Activated CD4-positive, alpha-beta T cell treated with anti-CD3 and anti-CD28 coated beads, Interleukin-2, amount 50 U/mL, for 48 hours (primary cell): Measurements from ENCODE around the gene LYPD5.
"Not testable (repeated sequence)": the region's sequence is repeated elsewhere in the genome, so short reads cannot be mapped to it uniquely, and the experiment has no call there.

ENCODE experiments used
- DNase-seq, 2 experiments: peaks; one replicate each; pipeline ENCODE4 v3.0.0-alpha.2; 2020

Gene LYPD5

DNA sequence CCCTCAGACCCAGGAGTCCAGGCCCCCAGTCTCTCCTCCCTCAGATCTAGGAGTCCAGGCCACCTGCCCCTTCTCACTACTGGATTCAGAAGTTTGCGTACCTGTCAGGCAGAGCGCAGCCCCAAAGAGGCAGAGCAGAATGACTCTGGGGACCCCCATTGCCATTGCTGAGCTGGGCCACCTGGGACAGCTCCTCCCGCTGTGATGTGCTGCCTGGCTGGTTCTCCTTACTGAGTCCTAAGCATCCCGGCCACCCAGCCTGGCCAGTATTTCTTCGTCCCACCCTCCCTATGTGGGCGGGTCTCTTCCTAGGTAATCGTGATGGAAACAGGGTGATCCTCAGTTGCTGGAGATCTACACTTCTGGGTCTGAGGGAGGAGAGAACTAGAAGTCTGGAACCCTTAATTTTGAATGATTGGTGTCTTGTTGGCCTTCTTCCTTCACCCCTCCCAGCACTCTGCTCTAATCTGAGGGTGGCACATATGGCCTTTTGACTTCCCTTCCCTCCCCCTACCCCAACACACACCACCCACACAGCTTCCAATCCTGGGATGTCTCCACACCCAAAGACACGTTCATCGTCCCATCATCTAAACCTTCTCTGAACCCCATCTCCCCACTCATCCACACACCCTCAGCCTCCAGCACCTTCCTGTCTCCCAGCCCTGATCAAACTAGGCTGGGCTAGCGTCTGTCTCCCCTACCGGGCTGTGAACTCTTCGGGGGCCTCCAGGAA, at the start of gene LYPD5:
Gene LYPD5 (minus strand): TSS at position 232 of the 736 bp plus-strand sequence. CDS start 67 bp downstream, at position 165.
- DNase-seq: no peak

GRCh38 chr19:43848821-43849220, 46.6 kb upstream of the LYPD5 start:
- DNase-seq: no peak

DNA sequence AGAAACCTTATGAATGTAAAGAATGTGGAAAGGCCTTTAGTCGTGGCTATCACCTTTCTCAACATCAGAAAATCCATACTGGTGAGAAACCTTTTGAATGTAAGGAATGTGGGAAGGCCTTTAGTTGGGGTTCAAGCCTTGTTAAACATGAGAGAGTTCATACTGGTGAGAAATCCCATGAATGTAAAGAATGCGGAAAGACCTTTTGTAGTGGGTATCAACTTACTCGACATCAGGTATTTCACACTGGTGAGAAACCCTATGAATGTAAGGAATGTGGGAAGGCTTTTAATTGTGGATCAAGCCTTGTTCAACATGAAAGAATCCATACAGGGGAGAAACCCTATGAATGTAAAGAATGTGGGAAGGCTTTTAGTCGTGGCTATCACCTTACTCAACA, 45.6 kb upstream of the LYPD5 start:
- no peak for DNase-seq

DNA sequence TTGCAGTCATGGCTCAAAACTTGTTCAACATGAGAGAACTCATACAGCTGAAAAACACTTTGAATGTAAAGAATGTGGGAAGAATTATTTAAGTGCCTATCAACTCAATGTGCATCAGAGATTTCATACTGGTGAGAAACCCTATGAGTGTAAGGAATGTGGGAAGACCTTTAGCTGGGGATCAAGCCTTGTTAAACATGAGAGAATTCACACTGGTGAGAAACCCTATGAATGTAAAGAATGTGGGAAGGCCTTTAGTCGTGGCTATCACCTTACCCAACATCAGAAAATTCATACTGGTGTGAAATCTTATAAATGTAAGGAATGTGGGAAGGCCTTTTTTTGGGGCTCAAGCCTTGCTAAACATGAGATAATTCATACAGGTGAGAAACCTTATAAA, 45.0 kb upstream of the LYPD5 start:
- DNase-seq: no peak

DNA sequence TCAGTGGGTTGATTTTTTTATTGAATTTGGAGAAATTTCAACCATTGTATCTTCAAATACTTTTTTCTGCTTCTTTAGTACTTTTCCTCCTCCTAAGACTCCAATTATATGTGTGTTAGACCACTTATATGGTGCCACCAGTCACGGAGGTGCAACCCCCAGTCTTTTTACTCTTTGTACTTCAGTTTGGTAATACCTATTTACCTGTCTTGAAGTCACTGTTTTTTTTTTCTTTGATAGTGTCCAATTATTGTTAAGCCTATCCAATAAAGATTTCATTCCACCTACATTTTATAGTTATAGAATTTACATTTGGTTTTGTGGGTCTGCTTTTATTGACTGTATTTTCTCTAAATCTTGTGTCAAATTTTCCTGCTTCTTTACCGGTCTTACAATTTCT, 39.8 kb upstream of the LYPD5 start:
- no peak for DNase-seq

- DNase-seq: no peak
Measured at GRCh38 chr19:43839139-43839538, 36.9 kb upstream of the LYPD5 start.

GRCh38 chr19:43826787-43827754, 24.8 kb upstream of the LYPD5 start, which contains the start of gene ZNF283:
ZNF283 (plus strand) TSS chr19:43827321; CDS start chr19:43833505, 6,184 bp downstream.
- DNase-seq: peak; percentile 87 to 90

DNA sequence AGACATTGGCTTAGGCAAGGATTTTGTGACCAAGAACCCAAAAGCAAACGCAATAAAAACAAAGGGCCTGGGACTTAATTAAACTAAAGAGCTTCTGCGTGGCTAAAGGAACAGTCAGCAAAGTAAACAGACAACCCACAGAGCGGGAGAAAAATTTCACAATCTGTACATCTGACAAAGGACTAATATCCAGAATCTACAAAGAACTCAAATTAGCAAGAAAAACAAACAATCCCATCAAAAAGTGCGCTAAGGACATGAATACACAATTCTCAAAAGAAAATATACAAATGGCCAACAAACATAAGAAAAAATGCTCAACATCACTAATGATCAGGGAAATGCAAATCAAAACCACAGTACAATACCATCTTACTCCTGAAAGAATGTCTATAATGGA, 22.3 kb upstream of the LYPD5 start:
- not testable (repeated sequence) for DNase-seq

- DNase-seq: not testable (repeated sequence)
Measured at GRCh38 chr19:43823856-43824255, 21.6 kb upstream of the LYPD5 start.

DNA sequence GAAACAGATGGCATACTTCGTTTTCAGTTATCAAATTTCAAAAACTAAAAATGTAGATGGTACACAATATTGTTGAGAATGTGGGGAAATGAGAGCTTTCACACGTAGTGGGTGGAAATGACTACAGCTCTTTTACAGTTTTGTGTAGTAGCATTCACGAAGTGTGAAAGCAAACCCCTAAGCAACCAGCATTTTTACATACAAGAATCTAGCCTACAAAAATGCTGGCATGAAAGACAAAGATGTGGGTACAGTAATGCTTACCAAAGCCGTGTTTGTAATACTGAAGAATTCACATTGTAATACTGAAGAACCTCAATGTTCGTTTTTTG, 18.6 kb upstream of the LYPD5 start:
- no peak for DNase-seq

- DNase-seq: peak; percentile 31 to 44
Measured at GRCh38 chr19:43820098-43820883, 18.0 kb upstream of the LYPD5 start.

DNA sequence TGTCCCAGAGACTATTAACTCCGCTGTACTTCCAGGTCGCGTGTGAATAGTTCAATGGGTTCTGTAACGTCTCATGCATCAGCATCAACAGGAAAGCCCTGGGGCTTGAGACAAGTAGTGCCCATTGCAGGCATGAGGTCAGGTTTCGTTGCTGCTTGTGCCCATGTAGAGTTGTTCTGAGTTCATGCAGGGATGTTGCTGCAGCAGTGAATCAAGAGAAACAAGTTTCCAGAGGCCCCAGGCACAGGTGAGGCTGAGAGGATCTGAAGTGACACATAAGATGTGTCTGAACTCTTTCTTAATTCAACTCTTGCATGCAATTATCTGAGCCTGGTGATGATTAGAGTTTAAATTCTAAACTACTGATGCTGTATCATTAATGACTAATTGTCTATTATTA, 16.3 kb upstream of the LYPD5 start:
- no peak for DNase-seq

DNA sequence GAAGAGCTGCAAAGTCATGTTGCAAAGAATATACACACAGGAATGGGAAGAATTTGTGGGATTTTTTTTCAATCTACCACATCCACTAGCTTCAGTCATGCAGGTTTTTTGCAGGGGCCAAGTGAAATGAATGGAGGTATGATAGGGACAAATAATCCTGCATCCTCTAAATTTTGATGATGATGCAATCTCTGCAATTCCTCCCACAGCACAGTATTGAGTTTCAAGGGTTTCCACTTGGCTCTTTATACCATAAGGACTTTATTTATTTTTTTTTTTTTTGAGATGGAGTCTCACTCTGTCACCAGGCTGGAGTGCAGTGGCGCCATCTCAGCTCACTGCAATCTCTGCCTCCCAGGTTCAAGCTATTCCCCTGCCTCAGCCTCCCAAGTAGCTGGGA, 15.2 kb upstream of the LYPD5 start:
- DNase-seq: not testable (repeated sequence)

- DNase-seq: no peak
Measured at GRCh38 chr19:43814663-43815352, 12.6 kb upstream of the LYPD5 start.

GRCh38 chr19:43812688-43813087, 10.4 kb upstream of the LYPD5 start:
- peak in 1 of 2 experiments; percentile 8 for DNase-seq

DNA sequence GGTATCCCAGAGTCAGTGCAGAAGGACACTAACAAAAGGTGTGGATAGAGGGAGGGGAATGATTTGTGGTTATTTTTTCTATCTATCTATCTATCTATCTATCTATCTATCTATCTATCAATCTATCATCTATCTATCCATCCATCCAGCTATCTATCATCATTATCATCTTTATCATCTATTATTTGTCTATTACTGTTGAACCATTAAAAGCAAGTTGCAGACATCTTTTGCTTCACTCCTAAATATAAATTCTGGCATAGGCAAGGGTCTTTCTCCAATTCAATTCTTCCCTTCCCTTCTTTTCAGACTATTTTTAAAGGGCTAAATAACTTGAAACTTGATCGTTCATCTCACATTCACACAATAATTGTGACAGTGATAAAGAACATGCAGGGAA, 10.0 kb upstream of the LYPD5 start:
- no peak for DNase-seq

- no peak for DNase-seq
Measured at GRCh38 chr19:43811837-43812236, 9.6 kb upstream of the LYPD5 start.

DNA sequence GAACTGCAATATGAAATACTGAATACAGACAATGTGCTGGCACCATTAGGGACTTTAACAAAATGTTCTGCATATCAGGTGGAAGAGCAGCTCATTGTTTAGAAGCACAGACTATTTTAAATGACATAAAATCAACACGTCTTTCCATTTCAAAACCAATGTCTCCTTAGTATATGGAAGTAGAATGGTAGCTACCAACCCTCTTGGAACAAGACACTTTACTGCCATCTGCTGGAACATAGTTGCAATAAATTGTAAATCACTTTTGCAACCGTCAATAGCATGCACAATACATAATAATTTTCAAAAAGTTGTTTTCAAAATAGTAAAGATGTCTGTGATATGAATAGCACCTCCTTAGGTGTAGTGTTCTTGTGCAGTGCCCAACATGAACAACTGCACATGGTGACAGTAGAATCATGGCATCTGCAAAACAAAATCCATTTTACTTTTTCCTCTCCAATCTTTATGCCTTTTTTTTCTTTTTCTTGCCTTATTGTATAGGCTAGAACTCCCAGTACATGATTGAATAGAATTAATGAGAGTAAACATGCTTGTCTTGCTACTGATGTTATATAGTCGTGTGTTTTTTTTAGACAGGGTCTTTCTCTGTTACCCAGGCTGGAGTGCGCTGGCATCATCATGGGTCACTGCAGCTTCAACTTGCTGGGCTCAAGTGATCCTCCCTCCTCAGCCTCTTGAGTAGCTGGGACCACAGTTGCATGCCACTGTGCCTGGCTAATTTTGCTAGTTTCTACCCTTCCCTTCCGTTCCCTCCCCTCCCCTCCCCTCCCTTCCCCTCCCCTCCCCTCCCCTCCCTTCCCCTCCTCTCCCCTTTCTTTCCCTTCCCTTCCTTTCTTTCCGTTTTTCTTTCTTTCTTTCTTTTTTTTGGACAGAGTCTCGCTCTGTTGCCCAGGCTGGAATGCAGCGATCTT, 7.8 kb upstream of the LYPD5 start:
- DNase-seq: no peak

- no peak for DNase-seq
Measured at GRCh38 chr19:43807651-43808050, 5.4 kb upstream of the LYPD5 start.

- DNase-seq: no peak
Measured at GRCh38 chr19:43806848-43807247, 4.6 kb upstream of the LYPD5 start.

DNA sequence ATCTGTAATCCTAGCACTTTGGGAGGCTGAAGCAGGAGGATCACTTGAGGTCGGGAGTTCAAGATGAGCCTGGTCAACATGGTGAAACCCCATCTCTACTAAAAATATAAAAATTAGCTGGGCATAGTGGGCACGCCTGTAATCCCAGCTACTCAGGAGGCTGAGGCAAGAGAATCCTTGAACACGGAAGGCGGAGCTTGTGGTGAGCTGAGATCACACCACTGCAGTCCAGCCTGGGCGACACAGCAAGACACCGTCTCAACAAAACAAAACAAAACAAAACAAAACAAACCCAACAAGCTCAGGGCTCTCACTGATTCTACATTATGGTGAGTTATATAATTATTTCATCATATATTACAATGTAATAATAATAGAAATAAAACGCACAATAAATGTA, 4.2 kb upstream of the LYPD5 start:
- DNase-seq: not testable (repeated sequence)
